Naive thymus-derived CD8-positive, alpha-beta T cell (primary cell): Measurements from ENCODE around the gene ECSIT. TPM values are rescaled to one million over a fixed set of nuclear protein-coding genes. Genes with fewer than 3 reads are reported as not detected.
A peak's percentile ranks its signal among the peaks of the same experiment; 100 is the strongest.
"Not testable (repeated sequence)": the region's sequence is repeated elsewhere in the genome, so short reads cannot be mapped to it uniquely, and the experiment has no call there.

Experiments used
- ATAC-seq, 2 donors: fragments of 150-1000 bp; cut with Tn5 transposase in 1 of 2; sonication (Bioruptor Pico), chemical (Tn5 transposase) in 1 of 2; 1 replicate in 1 of 2; 2 replicates in 1 of 2; pipeline ENCODE4 v1.10.0; 2021; ENCODE audit warnings: mild to moderate bottlenecking in 2 of 2, moderate library complexity in 2 of 2
- POLR2A ChIA-PET: fragments of 350-600 bp; sonication (Branson Sonifier 250); formaldehyde crosslinking; loops from one replicate; lab custom pipeline; 2021; ENCODE audit warnings: antibody characterized with exemption; lab: Charles Lee
- DNase-seq, 10 donors: peaks; one replicate each; pipeline versions ENCODE4 v3.0.0 to v3.0.0-alpha.2; 2020 to 2022
- H3K27ac Mint-ChIP-seq, 10 donors: one replicate each; pipeline ENCODE4 v1.8.0; 2020 to 2022; ENCODE audit warnings: mild to moderate bottlenecking in 10 of 10, mixed read lengths in 10 of 10, moderate library complexity in 4 of 10, inconsistent platforms in 1 of 10
- H3K27me3 Mint-ChIP-seq, 5 donors: one replicate each; pipeline ENCODE4 v1.8.0; 2021 to 2022; ENCODE audit warnings: mixed read lengths in 5 of 5
- H3K36me3 Mint-ChIP-seq, 3 donors: one replicate each; pipeline ENCODE4 v1.8.0; 2020 to 2022; ENCODE audit warnings: mixed read lengths in 3 of 3, mild to moderate bottlenecking in 2 of 3, inconsistent platforms in 1 of 3
- H3K4me1 Mint-ChIP-seq, 4 donors: one replicate each; pipeline ENCODE4 v1.8.0; 2021 to 2022; ENCODE audit warnings: mixed read lengths in 4 of 4
- H3K4me3 Mint-ChIP-seq, 10 donors: one replicate each; pipeline ENCODE4 v1.8.0; 2020 to 2022; ENCODE audit warnings: mild to moderate bottlenecking in 10 of 10, mixed read lengths in 10 of 10, moderate library complexity in 6 of 10, inconsistent platforms in 1 of 10
- H3K9me3 Mint-ChIP-seq, 9 donors: one replicate each; pipeline ENCODE4 v1.8.0; 2020 to 2022; ENCODE audit warnings: mixed read lengths in 9 of 9, mild to moderate bottlenecking in 3 of 9, inconsistent platforms in 1 of 9, moderate library complexity in 1 of 9
- microRNA-seq: library from miRNA; unstranded; fragments of <30 nt; microRNA quantifications from one replicate; pipeline ENCODE4 v1.2.0, GENCODE V29; 2022; ENCODE audit warnings: borderline microRNAs expressed
- polyA plus RNA-seq, 3 donors: library from polyadenylated mRNA; unstranded; fragments of 300-500 nt; fragmentation: Illumina TruSeq; gene quantifications; one replicate each; pipeline ENCODE4 v1.2.3, GENCODE V29; 2021
- total RNA-seq, 8 experiments: library from RNA in 2 of 8; stranded (reverse) in 2 of 8; gene quantifications; one replicate each; pipeline ENCODE4 v1.2.3 and lab custom pipeline; 2021 to 2026

ECSIT gene
- total and polyA plus RNA-seq, 5 experiments from 2014 or later, result 34.3 to 50.8 (median 40.1) TPM

DNA sequence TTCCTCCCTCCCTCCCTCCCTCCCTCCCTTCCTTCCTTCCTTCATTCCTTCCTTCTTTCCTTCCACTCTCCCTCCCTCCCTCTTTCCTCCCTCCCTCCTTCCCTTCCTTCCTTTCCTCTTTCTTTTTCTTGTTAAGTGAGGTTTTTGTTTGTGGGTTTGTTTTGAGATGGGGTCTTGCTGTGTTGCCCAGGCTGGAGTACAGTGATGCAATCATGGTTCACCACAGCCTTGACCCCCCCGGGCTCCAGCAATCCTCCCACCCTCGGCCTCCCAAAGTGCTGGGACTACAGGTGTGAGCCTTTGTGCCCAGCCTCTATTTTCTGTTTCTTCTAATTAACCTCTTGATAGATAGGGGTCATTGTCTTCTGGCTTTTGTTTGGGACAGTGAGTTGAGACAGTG, 67.5 kb downstream of the ECSIT start:
- POLR2A ChIA-PET, result no interaction called here
- Mint-ChIP-seq H3K36me3 (no peaks in the 10 kb centered on the region), H3K27me3 (peaks cover 3 to 29% (median 15%) of the 10 kb centered on the region in 5 donors), H3K4me3 (no peak overlapping the region), H3K27ac (no peak overlapping the region), H3K9me3 (no peaks in the 10 kb centered on the region), H3K4me1 (peaks cover 0 to 3% (median 0%) of the 10 kb centered on the region in 4 donors)
- no peak for ATAC-seq
- DNase-seq, result no peak

DNA sequence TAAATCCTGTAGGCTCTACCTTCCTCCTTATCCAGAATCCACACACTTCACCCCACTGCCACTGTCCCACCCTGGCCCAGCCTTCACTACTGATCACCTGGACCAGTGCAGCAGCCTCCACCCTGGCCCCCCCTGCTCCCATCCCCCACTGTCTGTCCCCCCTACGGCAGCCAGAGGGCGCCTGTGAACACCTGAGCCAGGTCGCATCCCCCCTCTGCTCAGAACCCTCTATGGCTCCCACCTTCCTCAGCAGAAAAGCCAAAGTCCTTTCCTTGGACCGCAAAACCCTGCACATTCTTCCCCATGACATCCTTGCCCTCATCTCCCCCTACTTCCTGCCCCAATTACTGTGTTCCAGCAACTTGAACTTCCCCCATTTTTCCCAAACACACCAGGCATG, 68.7 kb downstream of the ECSIT start:
- no peak for ATAC-seq
- Mint-ChIP-seq H3K9me3 (no peaks in the 10 kb centered on the region), H3K27ac (peak overlapping the region in 1 of 10 donors; percentile 65), H3K27me3 (peaks cover 3 to 29% (median 15%) of the 10 kb centered on the region in 5 donors), H3K4me3 (no peak overlapping the region), H3K4me1 (peaks cover 0 to 3% (median 0%) of the 10 kb centered on the region in 4 donors), H3K36me3 (no peaks in the 10 kb centered on the region)
- DNase-seq, result no peak
- POLR2A ChIA-PET, result no interaction called here

DNA sequence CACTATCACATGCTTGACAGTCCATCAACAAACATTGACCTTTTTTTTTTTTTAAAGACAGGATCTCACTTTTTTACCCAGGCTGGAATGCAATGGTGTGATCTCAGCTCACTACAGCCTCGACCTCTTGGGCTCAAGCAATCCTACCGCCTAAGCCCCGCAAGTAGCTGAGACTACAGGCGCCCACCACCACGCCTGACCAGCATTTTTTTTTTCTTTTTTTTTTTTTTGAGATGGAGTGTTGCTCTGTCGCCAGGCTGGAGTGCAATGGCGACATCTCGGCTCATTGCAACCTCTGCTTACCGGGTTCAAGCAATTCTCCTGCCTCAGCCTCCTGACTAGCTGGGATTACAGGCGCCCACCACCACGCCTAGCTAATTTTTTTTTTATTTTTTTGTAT, 70.0 kb downstream of the ECSIT start:
- H3K36me3 Mint-ChIP-seq, H3K4me3 Mint-ChIP-seq, DNase-seq, H3K27ac Mint-ChIP-seq, H3K9me3 Mint-ChIP-seq, ATAC-seq, H3K4me1 Mint-ChIP-seq, POLR2A ChIA-PET: not testable (repeated sequence)
- peaks cover 3 to 29% (median 15%) of the 10 kb centered on the region in 5 donors for H3K27me3 Mint-ChIP-seq

DNA sequence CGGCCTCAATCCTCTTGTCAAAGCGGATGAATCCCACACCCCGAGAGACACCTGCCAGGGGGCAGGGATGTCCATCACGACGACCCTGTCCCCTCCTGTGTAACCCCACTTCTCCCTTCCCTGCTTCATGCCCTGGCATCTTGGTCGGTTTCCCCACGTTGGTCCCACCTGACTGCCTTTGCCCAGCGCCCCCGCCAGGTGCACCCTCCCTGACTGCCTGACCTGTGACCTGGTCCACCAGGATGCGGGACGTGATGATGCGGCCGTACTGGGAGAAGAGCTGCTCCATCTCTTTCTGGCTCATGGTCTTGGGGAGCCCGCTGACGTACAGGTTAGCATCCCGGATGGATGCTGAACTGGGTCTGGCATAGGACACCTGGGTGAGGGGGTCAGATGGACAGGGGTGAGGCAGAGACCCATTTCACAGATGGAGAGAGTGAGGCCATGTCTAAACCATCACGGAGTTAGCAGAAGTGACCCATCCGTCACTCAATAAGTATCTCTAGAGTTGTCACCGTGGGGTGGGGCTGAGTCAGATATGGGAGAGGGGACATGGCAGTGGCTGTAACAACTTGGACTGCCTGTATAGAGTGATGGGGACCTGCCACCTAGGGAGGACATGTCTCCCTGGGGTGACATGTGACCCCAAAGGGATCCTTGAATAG, 70.6 kb downstream of the ECSIT start:
- no peak overlapping the region for H3K4me3 Mint-ChIP-seq
- H3K36me3 Mint-ChIP-seq, result no peaks in the 10 kb centered on the region
- DNase-seq (no peak), ATAC-seq (no peak)
- H3K9me3 Mint-ChIP-seq, result no peaks in the 10 kb centered on the region
- H3K4me1 Mint-ChIP-seq, result peaks cover 0 to 3% (median under 1%) of the 10 kb centered on the region in 4 donors
- H3K27me3 Mint-ChIP-seq, result peaks cover 3 to 29% (median 15%) of the 10 kb centered on the region in 5 donors
- H3K27ac Mint-ChIP-seq, result peak overlapping the region in 1 of 10 donors; percentile 59
- POLR2A ChIA-PET, result no interaction called here

DNA sequence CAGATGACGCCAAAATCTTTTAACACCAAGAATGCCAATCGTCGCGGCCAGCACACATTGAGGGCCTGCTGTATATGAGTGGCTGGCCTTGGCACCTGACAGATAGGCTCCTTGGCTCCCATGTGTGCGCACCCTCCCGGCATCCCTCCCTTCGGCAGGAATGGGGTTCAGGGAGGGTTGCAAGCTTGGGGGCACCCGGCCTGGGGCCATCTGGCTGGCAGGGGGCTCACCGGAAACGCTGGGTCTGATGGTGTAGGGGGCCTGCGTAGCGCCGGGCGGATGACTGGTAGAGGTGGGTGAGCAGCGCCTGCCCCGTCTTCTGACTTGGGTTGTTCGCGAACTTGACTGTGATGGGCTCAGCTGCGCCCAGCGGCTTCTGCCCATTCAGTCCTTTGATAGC, 71.1 kb downstream of the ECSIT start:
- no peaks in the 10 kb centered on the region for H3K9me3 Mint-ChIP-seq
- H3K4me3 Mint-ChIP-seq, result no peak overlapping the region
- no peak overlapping the region for H3K27ac Mint-ChIP-seq
- H3K4me1 Mint-ChIP-seq, result peaks cover 0 to 3% (median 1%) of the 10 kb centered on the region in 4 donors
- ATAC-seq, result no peak
- H3K36me3 Mint-ChIP-seq, result no peaks in the 10 kb centered on the region
- no peak for DNase-seq
- POLR2A ChIA-PET, result no interaction called here
- H3K27me3 Mint-ChIP-seq, result peaks cover 3 to 29% (median 15%) of the 10 kb centered on the region in 5 donors

DNA sequence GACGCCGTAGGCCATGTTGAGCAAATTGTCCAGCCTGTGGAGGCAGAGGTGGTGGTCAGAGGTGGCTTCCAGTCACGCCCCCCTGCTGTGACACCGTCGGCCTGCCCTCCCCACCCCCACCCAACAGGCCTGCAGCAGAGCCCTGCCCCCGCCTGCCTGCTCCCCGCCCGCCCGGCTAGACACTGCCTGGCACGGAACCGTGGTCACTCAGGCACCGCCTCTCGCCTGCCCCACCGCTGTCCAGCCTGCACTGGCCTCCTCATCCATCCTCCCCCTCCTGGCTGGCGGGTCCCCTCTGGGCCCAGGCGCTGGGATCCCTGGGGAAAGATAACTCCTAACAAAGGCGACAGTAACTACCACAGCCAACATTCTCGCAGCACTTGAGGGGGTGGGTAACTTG, 71.8 kb downstream of the ECSIT start:
- Mint-ChIP-seq H3K36me3 (no peaks in the 10 kb centered on the region), H3K4me1 (peaks cover 0 to 3% (median 1%) of the 10 kb centered on the region in 4 donors), H3K27ac (no peak overlapping the region), H3K27me3 (peaks cover 3 to 31% (median 15%) of the 10 kb centered on the region in 5 donors), H3K9me3 (no peaks in the 10 kb centered on the region), H3K4me3 (no peak overlapping the region)
- ATAC-seq (no peak), DNase-seq (no peak)
- POLR2A ChIA-PET, result no interaction called here

DNA sequence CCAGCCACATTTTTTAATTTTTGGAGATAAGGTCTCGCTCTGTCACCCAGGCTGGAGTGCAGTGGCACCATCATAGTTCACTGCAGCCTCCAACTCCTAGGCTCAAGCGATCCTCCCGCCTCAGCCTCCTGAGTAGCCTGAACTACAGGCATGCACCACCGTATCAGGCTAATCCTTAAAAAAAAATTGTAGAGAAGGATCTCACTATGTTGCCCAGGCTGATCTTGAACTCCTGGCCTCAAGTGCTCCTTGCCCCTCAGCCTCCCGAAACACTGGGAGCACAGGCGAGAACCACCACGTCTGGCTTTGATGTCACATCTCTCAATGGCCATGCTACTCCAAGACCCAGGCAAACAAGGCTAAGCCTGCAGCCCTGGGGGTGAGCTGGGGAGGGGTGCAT, 72.3 kb downstream of the ECSIT start:
- Mint-ChIP-seq H3K4me1 (peaks cover 0 to 3% (median 1%) of the 10 kb centered on the region in 4 donors), H3K27me3 (peaks cover 3 to 31% (median 15%) of the 10 kb centered on the region in 5 donors), H3K27ac (no peak overlapping the region), H3K36me3 (no peaks in the 10 kb centered on the region), H3K4me3 (no peak overlapping the region), H3K9me3 (no peaks in the 10 kb centered on the region)
- DNase-seq (no peak), ATAC-seq (no peak)
- POLR2A ChIA-PET, result interaction anchor here (0.5 kb wide), 1 partner anchor 17 kb away, joined by 3 read pairs; no protein-coding TSS in a partner anchor

Small RNAs within 50 kb of the gene (microRNA-seq; reads per million reads assigned to microRNA genes)
- gene MIR7974, result not detected

Other genes with a start within 250 kb of the ECSIT start
- gene TSPAN16, start 233.0 kb downstream of the ECSIT start, total RNA-seq, result not detected
- not detected for gene TSPAN16, start 233.0 kb downstream of the ECSIT start, polyA plus RNA-seq
- gene RAB3D, start 189.5 kb downstream of the ECSIT start, total RNA-seq, result 1 to 10 TPM; 4.5 to 4.9 TPM
- 1 to 10 TPM in 1 of 3 donors, under 1 TPM in 2; 0.80 to 1.4 (median 0.89) TPM for gene RAB3D, start 189.5 kb downstream of the ECSIT start, polyA plus RNA-seq
- 10 to 100 TPM; 22.9 to 25.8 TPM for gene TMEM205, start 182.9 kb downstream of the ECSIT start, total RNA-seq
- gene TMEM205, start 182.9 kb downstream of the ECSIT start, polyA plus RNA-seq, result 10 to 100 TPM; 56.6 to 76.1 (median 66.8) TPM
- 10 to 100 TPM; 59.9 to 61.6 TPM for gene CCDC159, start 182.6 kb downstream of the ECSIT start, total RNA-seq
- 10 to 100 TPM; 13.7 to 16.8 (median 15.0) TPM for gene CCDC159, start 182.6 kb downstream of the ECSIT start, polyA plus RNA-seq
- 1 to 10 TPM; 8.4 to 8.7 TPM for gene PLPPR2, start 173.7 kb downstream of the ECSIT start, total RNA-seq
- under 1 TPM; 0.22 to 0.33 (median 0.30) TPM for gene PLPPR2, start 173.7 kb downstream of the ECSIT start, polyA plus RNA-seq
- 1 to 10 TPM; 5.6 to 5.7 TPM for gene SWSAP1, start 154.5 kb downstream of the ECSIT start, total RNA-seq
- gene SWSAP1, start 154.5 kb downstream of the ECSIT start, polyA plus RNA-seq, result 1 to 10 TPM; 4.3 to 5.8 (median 4.7) TPM
- gene EPOR, start 144.8 kb downstream of the ECSIT start, total RNA-seq, result 1 to 10 TPM; 5.1 to 6.2 TPM
- gene EPOR, start 144.8 kb downstream of the ECSIT start, polyA plus RNA-seq, result 1 to 10 TPM; 5.1 to 6.9 (median 5.9) TPM
- gene RGL3, start 109.8 kb downstream of the ECSIT start, total RNA-seq, result not detected
- not detected for gene RGL3, start 109.8 kb downstream of the ECSIT start, polyA plus RNA-seq
- not detected for gene ODAD3, start 94.0 kb downstream of the ECSIT start, total RNA-seq
- not detected for gene ODAD3, start 94.0 kb downstream of the ECSIT start, polyA plus RNA-seq
- gene PRKCSH, start 93.5 kb downstream of the ECSIT start, total RNA-seq, result 100 to 1,000 TPM; 252 to 262 TPM
- 10 to 100 TPM; 23.5 to 58.7 (median 28.0) TPM for gene PRKCSH, start 93.5 kb downstream of the ECSIT start, polyA plus RNA-seq
- not detected for gene ELAVL3, start 48.1 kb downstream of the ECSIT start, total RNA-seq
- gene ELAVL3, start 48.1 kb downstream of the ECSIT start, polyA plus RNA-seq, result not detected
- 10 to 100 TPM; 15.3 to 18.1 TPM for gene ZNF653, start 23.3 kb downstream of the ECSIT start, total RNA-seq
- 1 to 10 TPM; 1.4 to 2.9 (median 1.7) TPM for gene ZNF653, start 23.3 kb downstream of the ECSIT start, polyA plus RNA-seq
- not detected for gene CNN1, start 9.7 kb upstream of the ECSIT start, total RNA-seq
- not detected for gene CNN1, start 9.7 kb upstream of the ECSIT start, polyA plus RNA-seq
- 10 to 100 TPM; 41.0 to 42.8 TPM for gene ELOF1, start 30.1 kb upstream of the ECSIT start, total RNA-seq
- 10 to 100 TPM; 71.4 to 91.0 (median 90.6) TPM for gene ELOF1, start 30.1 kb upstream of the ECSIT start, polyA plus RNA-seq
- 10 to 100 TPM; 13.8 to 14.8 TPM for gene ACP5, start 48.5 kb upstream of the ECSIT start, total RNA-seq
- gene ACP5, start 48.5 kb upstream of the ECSIT start, polyA plus RNA-seq, result 10 to 100 TPM in 2 of 3 donors, 1 to 10 TPM in 1; 8.4 to 14.2 (median 12.0) TPM
- 10 to 100 TPM; 17.3 to 17.5 TPM for gene ZNF627, start 68.3 kb upstream of the ECSIT start, total RNA-seq
- 10 to 100 TPM in 1 of 3 donors, 1 to 10 TPM in 2; 7.7 to 11.9 (median 7.9) TPM for gene ZNF627, start 68.3 kb upstream of the ECSIT start, polyA plus RNA-seq
- gene ZNF823, start 209.8 kb upstream of the ECSIT start, total RNA-seq, result 1 to 10 TPM; 7.2 to 7.3 TPM
- 1 to 10 TPM; 2.0 to 3.2 (median 2.8) TPM for gene ZNF823, start 209.8 kb upstream of the ECSIT start, polyA plus RNA-seq
- gene ZNF441, start 237.9 kb upstream of the ECSIT start, total RNA-seq, result 10 to 100 TPM; 32.7 to 33.7 TPM
- gene ZNF441, start 237.9 kb upstream of the ECSIT start, polyA plus RNA-seq, result 1 to 10 TPM; 3.6 to 7.0 (median 5.5) TPM